ENCODE measurements around the gene SH3GLB2.

DNA sequence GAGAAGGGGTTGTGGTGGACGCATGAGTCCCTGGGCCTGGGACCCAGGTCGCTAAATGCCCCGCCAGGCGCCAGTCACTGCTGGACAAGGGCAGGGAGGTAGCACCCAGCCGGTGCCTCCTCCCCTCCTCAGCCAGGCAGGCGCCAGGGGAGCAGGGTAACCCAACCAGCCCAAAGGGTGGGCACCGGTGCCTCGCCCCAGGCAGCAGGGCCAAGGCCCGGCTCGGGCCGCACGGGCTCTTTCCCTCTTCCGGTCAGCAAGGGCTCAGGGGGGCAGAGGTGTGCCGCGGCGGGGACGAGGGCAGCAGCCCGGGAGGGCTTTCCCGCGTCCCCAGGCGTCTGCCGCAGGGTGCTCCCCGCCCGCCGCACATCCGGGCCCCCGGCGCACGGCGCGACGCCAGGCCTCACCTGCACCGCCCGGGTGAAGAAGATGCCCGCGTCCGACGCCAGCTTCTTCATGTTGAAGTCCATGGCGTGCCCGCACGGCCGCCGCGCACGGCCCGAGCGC, 393 bp downstream of the SH3GLB2 start:
- TF ChIP-seq POLR2A (IDR thresholded peaks at IDR 0.05) (no peak), CTCF (IDR thresholded peaks at IDR 0.05) (peak in 1 of 6 experiments; percentile 3)
